HepG2 (cell line): ENCODE data around the gene NSD1. TPM values are rescaled to one million over a fixed set of nuclear protein-coding genes. Genes with fewer than 3 reads are reported as not detected.
A peak's percentile ranks its signal among the peaks of the same experiment; 100 is the strongest.

ENCODE experiments used
- ATM ChIP-seq: fragments of 450-650 bp; IDR thresholded peaks from 2 replicates; pipeline ENCODE4 v1.7.1; 2017; ENCODE audit warnings: mild to moderate bottlenecking, borderline replicate concordance
- BORCS8-MEF2B ChIP-seq: sonication (generic); formaldehyde crosslinking; IDR thresholded peaks from 2 replicates; pipeline ENCODE4 v1.8.0; 2022; ENCODE audit warnings: mild to moderate bottlenecking, missing genetic modification reagents
- CBX5 ChIP-seq: sonication (generic); formaldehyde crosslinking; IDR thresholded peaks from 2 replicates; pipeline ENCODE4 v1.4.0; 2020; ENCODE audit warnings: missing genetic modification reagents, borderline replicate concordance
- ELF4 ChIP-seq: sonication (generic); formaldehyde crosslinking; IDR thresholded peaks from 2 replicates; pipeline ENCODE4 v1.5.0; 2020; ENCODE audit warnings: missing genetic modification reagents, mild to moderate bottlenecking, moderate library complexity, borderline replicate concordance
- ERF ChIP-seq: IDR thresholded peaks from 2 replicates; pipeline ENCODE4 v1.6.1; 2018; ENCODE audit warnings: missing biosample characterization, missing genetic modification reagents
- HNF1A ChIP-seq, 2 experiments: sonication (generic) in 1 of 2; formaldehyde crosslinking in 1 of 2; IDR thresholded peaks; 2 replicates each; pipeline versions ENCODE4 v1.4.0 to v1.6.1; 2016 to 2020; ENCODE audit warnings: borderline replicate concordance in 1 of 2, low read depth in 1 of 2, mild to moderate bottlenecking in 1 of 2, missing genetic modification reagents in 1 of 2
- KMT2B ChIP-seq: IDR thresholded peaks from 2 replicates; pipeline ENCODE4 v1.6.1; 2016; ENCODE audit warnings: missing genetic modification reagents, missing compliant biosample characterization
- MED8 ChIP-seq: sonication (generic); formaldehyde crosslinking; IDR thresholded peaks from 2 replicates; pipeline ENCODE4 v1.8.1; 2023; ENCODE audit warnings: mild to moderate bottlenecking, missing genetic modification reagents; ENCODE audit not compliant: insufficient replicate concordance
- MXI1 ChIP-seq: IDR thresholded peaks from 3 replicates; pipeline ENCODE4 v1.6.1; 2012; ENCODE audit warnings: low read depth, low read length, inconsistent platforms, borderline replicate concordance
- PHF20 ChIP-seq: sonication (generic); formaldehyde crosslinking; IDR thresholded peaks from 2 replicates; pipeline ENCODE4 v1.5.0; 2020; ENCODE audit warnings: mild to moderate bottlenecking, missing genetic modification reagents
- SMAD1 ChIP-seq: sonication (generic); formaldehyde crosslinking; IDR thresholded peaks from 2 replicates; pipeline ENCODE4 v1.4.0; 2020; ENCODE audit warnings: missing genetic modification reagents, low read depth, mild to moderate bottlenecking, borderline replicate concordance
- TCF7 ChIP-seq: sonication (generic); IDR thresholded peaks from 2 replicates; pipeline ENCODE4 v1.6.1; 2016; ENCODE audit warnings: antibody characterized with exemption, low read depth
- ZBTB10 ChIP-seq: sonication (generic); formaldehyde crosslinking; IDR thresholded peaks from 2 replicates; pipeline ENCODE4 v1.4.0; 2020; ENCODE audit warnings: missing genetic modification reagents, borderline replicate concordance
- ZBTB33 ChIP-seq: sonication (generic); formaldehyde crosslinking; IDR thresholded peaks from 2 replicates; pipeline ENCODE4 v1.4.0; 2020; ENCODE audit warnings: missing genetic modification reagents
- ZNF24 ChIP-seq: fragments of 450-650 bp; IDR thresholded peaks from 2 replicates; pipeline ENCODE4 v1.6.1; 2017; ENCODE audit warnings: antibody characterized with exemption, mild to moderate bottlenecking
- ZNF446 ChIP-seq: sonication (generic); formaldehyde crosslinking; IDR thresholded peaks from 2 replicates; pipeline ENCODE4 v1.5.0; 2020; ENCODE audit warnings: mild to moderate bottlenecking, missing genetic modification reagents
- ZNF451 ChIP-seq: sonication (generic); formaldehyde crosslinking; IDR thresholded peaks from 2 replicates; pipeline ENCODE4 v1.5.0; 2020; ENCODE audit warnings: mild to moderate bottlenecking, missing genetic modification reagents
- ZNF564 ChIP-seq: sonication (generic); formaldehyde crosslinking; IDR thresholded peaks from 2 replicates; pipeline ENCODE4 v1.8.1; 2023; ENCODE audit warnings: mild to moderate bottlenecking, missing genetic modification reagents
- ZNF720 ChIP-seq: sonication (generic); formaldehyde crosslinking; IDR thresholded peaks from 2 replicates; pipeline ENCODE4 v1.4.0; 2020; ENCODE audit warnings: missing genetic modification reagents
- ZNF883 ChIP-seq: sonication (generic); formaldehyde crosslinking; IDR thresholded peaks from 2 replicates; pipeline ENCODE4 v1.5.1; 2020; ENCODE audit warnings: mild to moderate bottlenecking, missing genetic modification reagents; ENCODE audit errors: not compliant biosample characterization
- polyA plus RNA-seq, 8 experiments: library from polyadenylated mRNA; depleted of rRNA in 3 of 8; stranded (reverse) in 7 of 8; unstranded in 1 of 8; fragments of >200 nt; fragmentation: Illumina TruSeq in 4 of 8; extraction: Trizol in 4 of 8; gene quantifications; 2 replicates each; pipeline versions ENCODE4 v1.2.1 to v1.2.3, GENCODE V29; 2011 to 2016; ENCODE audit warnings: low read depth in 4 of 8, missing spikeins in 1 of 8, mixed read lengths in 1 of 8; ENCODE audit not compliant: insufficient read depth in 1 of 8
- total RNA-seq, 5 experiments: library from RNA; depleted of rRNA; stranded (reverse); fragments of >200 nt; fragmentation: Illumina TruSeq; extraction: Trizol; gene quantifications; 2 replicates each; pipeline ENCODE4 v1.2.3, GENCODE V29; 2016; ENCODE audit warnings: low read depth in 1 of 5

The NSD1 gene
- total and polyA plus RNA-seq, 2 of the 13 experiments (the other 11 are each of a cell fraction or from before 2014, with no cell fraction given), result 0.01 to 0.09 TPM

GRCh38 chr5:177086654-177087397, 46.7 kb upstream of the NSD1 start, which contains the start of gene FGFR4 (continued):
- TF ChIP-seq ZNF720 (CRISPR knock-in tag) (no peak), MXI1 (peak; percentile 32; the same call in 1 of the 3 replicates), SMAD1 (no peak), ERF (CRISPR knock-in tag) (peak; percentile 90), ZNF24 (peak; percentile 28; the same call in 1 of the 2 replicates), PHF20 (peak; percentile 49), BORCS8-MEF2B (peak; percentile 90; the same call in 1 of the 2 replicates), HNF1A (IDR thresholded peaks at IDR 0.05; ENCODE audit: low read depth) (peak; percentile 97), HNF1A (CRISPR knock-in tag; IDR thresholded peaks at IDR 0.05; ENCODE audit: borderline replicate concordance) (peak; percentile 100), MED8 (peak; percentile 96), ATM (no peak), ZNF446 (CRISPR knock-in tag) (peak; percentile 83; the same call in 1 of the 2 replicates), KMT2B (peak; percentile 25; the same call in 1 of the 2 replicates), TCF7 (peak; percentile 28; the same call in 1 of the 2 replicates), ZBTB33 (CRISPR knock-in tag) (0 out of 2 replicates have a peak, but pooled peaks have one; percentile 50), ZNF564 (CRISPR knock-in tag) (peak; percentile 88), ZBTB10 (CRISPR knock-in tag) (0 out of 2 replicates have a peak, but pooled peaks have one; percentile 19), CBX5 (no peak; the same call in 1 of the 2 replicates), ZNF883 (CRISPR knock-in tag) (peak; percentile 82), ZNF451 (CRISPR knock-in tag) (peak; percentile 78; the same call in 1 of the 2 replicates), ELF4 (CRISPR knock-in tag) (no peak)
